B cell (primary cell): ENCODE results near the gene ZNF469. TPM values are rescaled to one million over a fixed set of nuclear protein-coding genes. Genes with fewer than 3 reads are reported as not detected.

Experiments used
- ATAC-seq: fragments of 200-7000 bp; cut with Tn5 transposase; one replicate; pipeline ENCODE4 v1.10.0; 2021; ENCODE audit warnings: low read depth, mild to moderate bottlenecking, moderate number of reproducible peaks, moderate library complexity
- CTCF ChIA-PET: fragments of 350-600 bp; sonication (Branson Sonifier 250); formaldehyde crosslinking; loops from one replicate; lab custom pipeline; 2021; ENCODE audit warnings: antibody characterized with exemption, inconsistent platforms; lab: Charles Lee
- POLR2A ChIA-PET: fragments of 350-600 bp; sonication (Branson Sonifier 250); formaldehyde crosslinking; loops from one replicate; lab custom pipeline; 2021; ENCODE audit warnings: antibody characterized with exemption; lab: Charles Lee
- DNase-seq: peaks from one replicate; pipeline ENCODE4 v3.0.0; 2013
- H2AFZ ChIP-seq: 2 replicates; pipeline ENCODE4 v1.6.1; 2012; ENCODE audit warnings: mild to moderate bottlenecking, low read depth, low read length; ENCODE audit not compliant: insufficient read depth, poor library complexity, severe bottlenecking
- H3K27ac ChIP-seq, 2 donors: 1 replicate in 1 of 2; 2 replicates in 1 of 2; pipeline ENCODE4 v1.5.1; 2012 to 2013; ENCODE audit warnings: low read length in 2 of 2, mild to moderate bottlenecking in 2 of 2, moderate library complexity in 1 of 2
- H3K27me3 ChIP-seq, 4 experiments: fragments of 200-600 bp in 1 of 4; sonication (generic) in 1 of 4; replicated peaks in 1 of 4; 1 replicate in 2 of 4; 2 replicates in 2 of 4; pipeline versions ENCODE4 v1.6.1 to v1.7.0; 2013 to 2016; ENCODE audit warnings: low read length in 3 of 4, mild to moderate bottlenecking in 2 of 4, mixed read lengths in 1 of 4, moderate library complexity in 1 of 4; ENCODE audit not compliant: insufficient read depth in 4 of 4, control insufficient read depth in 3 of 4; ENCODE audit errors: control extremely low read depth in 1 of 4
- H3K36me3 ChIP-seq, 2 experiments: replicated peaks in 1 of 2; 1 replicate in 1 of 2; 2 replicates in 1 of 2; pipeline versions ENCODE4 v1.6.1 to v1.7.1; 2013; ENCODE audit warnings: low read length in 1 of 2; ENCODE audit not compliant: insufficient read depth in 2 of 2, control insufficient read depth in 1 of 2; ENCODE audit errors: control extremely low read depth in 1 of 2, extremely low read depth in 1 of 2
- H3K4me1 ChIP-seq, 2 donors: fragments of 200-600 bp in 1 of 2; sonication (generic) in 1 of 2; 1 replicate in 1 of 2; 2 replicates in 1 of 2; pipeline versions ENCODE4 v1.5.1 to v1.6.1; 2013 to 2017; ENCODE audit warnings: low read length in 2 of 2; ENCODE audit not compliant: control insufficient read depth in 2 of 2, insufficient read depth in 2 of 2
- H3K4me2 ChIP-seq: replicated peaks from 2 replicates; pipeline ENCODE3; 2012; ENCODE audit warnings: mild to moderate bottlenecking, low read depth, low read length; ENCODE audit not compliant: poor library complexity, severe bottlenecking
- H3K4me3 ChIP-seq, 5 experiments: fragments of 200-600 bp in 1 of 5; sonication (generic) in 1 of 5; 1 replicate in 3 of 5; 2 replicates in 2 of 5; pipeline versions ENCODE4 v1.5.1 to v1.7.0; 2011 to 2016; ENCODE audit warnings: low read length in 4 of 5, mild to moderate bottlenecking in 4 of 5, low read depth in 2 of 5, control low read depth in 1 of 5, moderate library complexity in 1 of 5; ENCODE audit not compliant: insufficient read depth in 1 of 5; ENCODE audit errors: control extremely low read depth in 1 of 5, extremely low read depth in 1 of 5
- H3K79me2 ChIP-seq: fragments of 200-600 bp; sonication (generic); one replicate; pipeline ENCODE4 v1.6.0; 2016; ENCODE audit warnings: low read length; ENCODE audit not compliant: control insufficient read depth, insufficient read depth
- H3K9ac ChIP-seq: fragments of 200-600 bp; sonication (generic); 2 replicates; pipeline ENCODE4 v1.6.1; 2017; ENCODE audit warnings: mild to moderate bottlenecking, low read length, moderate library complexity
- H3K9me3 ChIP-seq, 3 donors: one replicate each; pipeline versions ENCODE4 v1.6.1 to v1.7.1; 2013; ENCODE audit warnings: low read length in 2 of 3; ENCODE audit not compliant: control insufficient read depth in 2 of 3, insufficient read depth in 1 of 3; ENCODE audit errors: control extremely low read depth in 1 of 3
- H4K20me1 ChIP-seq: 2 replicates; pipeline ENCODE4 v1.6.0; 2012; ENCODE audit warnings: mild to moderate bottlenecking, low read length; ENCODE audit not compliant: insufficient read depth, control insufficient read depth, poor library complexity, severe bottlenecking
- H3K27ac Mint-ChIP-seq: one replicate; pipeline ENCODE4 v1.8.0; 2021; ENCODE audit warnings: mixed read lengths
- H3K27me3 Mint-ChIP-seq: one replicate; pipeline ENCODE4 v1.8.0; 2021; ENCODE audit warnings: mixed read lengths
- H3K4me1 Mint-ChIP-seq: one replicate; pipeline ENCODE4 v1.8.0; 2021; ENCODE audit warnings: mixed read lengths
- H3K4me3 Mint-ChIP-seq: one replicate; pipeline ENCODE4 v1.8.0; 2021; ENCODE audit warnings: mixed read lengths
- H3K9me3 Mint-ChIP-seq: one replicate; pipeline ENCODE4 v1.8.0; 2022; ENCODE audit warnings: mixed read lengths; ENCODE audit not compliant: insufficient read depth
- CTCF ChIP-seq: fragments of 200-600 bp; IDR thresholded peaks from one replicate; pipeline ENCODE4 v1.8.0; 2022; ENCODE audit warnings: antibody characterized with exemption, mild to moderate bottlenecking
- EZH2 ChIP-seq: IDR thresholded peaks from 2 replicates; pipeline ENCODE4 v1.6.1; 2012; ENCODE audit warnings: borderline replicate concordance, low read depth, mild to moderate bottlenecking, moderate library complexity, low read length; ENCODE audit not compliant: insufficient read depth, poor library complexity, severe bottlenecking
- WGBS: methylation state at CpG from one replicate; pipeline ENCODE4 v1.1.5; 2013; ENCODE audit warnings: missing lambda C conversion rate; ENCODE audit not compliant: insufficient coverage; 5-methylcytosine and 5-hydroxymethylcytosine counted together
- intact Hi-C: fragments of 100-400 bp; cut with micrococcal nuclease; formaldehyde crosslinking; loops from one replicate; pipeline ENCODE4 v1.10.0; 2022
- polyA plus RNA-seq: library from polyadenylated mRNA; depleted of rRNA; stranded (reverse); fragments of >200 nt; gene quantifications from 2 replicates; pipeline ENCODE4 v1.2.3, GENCODE V29; 2012
- total RNA-seq, 2 donors: library from RNA; stranded (reverse); fragments of 120-200 nt in 1 of 2; gene quantifications; 1 replicate in 1 of 2; 2 replicates in 1 of 2; pipeline versions ENCODE4 v1.2.3 to v1.2.4, GENCODE V29; 2013 to 2022

Gene ZNF469
- total and polyA plus RNA-seq, 2 donors (not counting 1 experiment from before 2014, with no cell fraction given): 0.25 to 5.9 TPM

GRCh38 chr16:88430524-88431446 lies 48.0 kb downstream of the ZNF469 start:
- POLR2A ChIA-PET: interaction anchor here (0.6 to 1.9 kb wide), 4 partner anchors 17 to 1046 kb away, joined by 3 to 9 read pairs (median 4); partner anchors contain the start of gene BANP
- DNase-seq: peak; percentile 75
- intact Hi-C loops: loop anchor here (5.0 to 10.0 kb wide), 2 partner anchors 403 to 556 kb away; no protein-coding TSS in a partner anchor
- Mint-ChIP-seq H3K4me1 (peaks cover 10% of the 10 kb centered on the region), H3K9me3 (no peaks in the 10 kb centered on the region), H3K27ac (peak overlapping the region; percentile 82), H3K4me3 (peak overlapping the region; percentile 84), H3K27me3 (no peaks in the 10 kb centered on the region)
- CTCF ChIA-PET: interaction anchor here (0.7 to 1.2 kb wide), 6 partner anchors 8 to 652 kb away, joined by 3 to 4 read pairs (median 3); no protein-coding TSS in a partner anchor
- no peak for TF ChIP-seq EZH2
- peaks cover 8% of the 10 kb centered on the region for H3K79me2 ChIP-seq
- H4K20me1 ChIP-seq: peaks cover 13% of the 10 kb centered on the region
- H3K4me2 ChIP-seq: peak overlapping the region; percentile 97
- H3K27me3 ChIP-seq: no peaks in the 10 kb centered on the region
- peak overlapping the region; percentile 44 to 89 for H3K27ac ChIP-seq
- peak overlapping the region; percentile 79 for H3K9ac ChIP-seq
- H3K4me1 ChIP-seq: peaks cover 15 to 17% of the 10 kb centered on the region in 2 donors
- H3K4me3 ChIP-seq: peak overlapping the region in 4 of 5 experiments; percentile 51 to 70 (median 58)
- H3K9me3 ChIP-seq: no peaks in the 10 kb centered on the region
- no peaks in the 10 kb centered on the region for H3K36me3 ChIP-seq
- 11% methylated on average over 80 of the region's 80 CpGs for WGBS
- peak; percentile 68 for ATAC-seq
- H2AFZ ChIP-seq: peak overlapping the region; percentile 93

GRCh38 chr16:88431651-88432050 lies 48.9 kb downstream of the ZNF469 start:
- WGBS: 92% methylated on average over 22 of the region's 22 CpGs
- Mint-ChIP-seq H3K27me3 (no peaks in the 10 kb centered on the region), H3K4me3 (peak overlapping the region; percentile 84), H3K27ac (no peak overlapping the region), H3K4me1 (peaks cover 10% of the 10 kb centered on the region), H3K9me3 (no peaks in the 10 kb centered on the region)
- peak overlapping the region; percentile 97 for H3K4me2 ChIP-seq
- POLR2A ChIA-PET: interaction anchor here (1.9 kb wide), 1 partner anchor 480 kb away, joined by 9 read pairs; the partner anchor contains the start of gene BANP
- CTCF ChIA-PET: interaction anchor here (1.2 kb wide), 1 partner anchor 13 kb away, joined by 3 read pairs; no protein-coding TSS in a partner anchor
- H3K79me2 ChIP-seq: peaks cover 8% of the 10 kb centered on the region
- no peak overlapping the region for H3K27ac ChIP-seq
- ATAC-seq: no peak
- H3K4me3 ChIP-seq: no peak overlapping the region
- H4K20me1 ChIP-seq: peaks cover 13% of the 10 kb centered on the region
- peaks cover 15 to 17% of the 10 kb centered on the region in 2 donors for H3K4me1 ChIP-seq
- no peaks in the 10 kb centered on the region for H3K27me3 ChIP-seq
- no peak overlapping the region for H3K9ac ChIP-seq
- peak; percentile 19 for DNase-seq
- no peak overlapping the region for H2AFZ ChIP-seq
- no peaks in the 10 kb centered on the region for H3K36me3 ChIP-seq
- intact Hi-C loops: loop anchor here (5.0 to 10.0 kb wide), 2 partner anchors 404 to 557 kb away; no protein-coding TSS in a partner anchor
- TF ChIP-seq CTCF (no peak), EZH2 (no peak)
- H3K9me3 ChIP-seq: no peaks in the 10 kb centered on the region
